Activated naive CD4-positive, alpha-beta T cell treated with anti-CD3 and anti-CD28 coated beads, Interleukin-2, amount 50 U/mL, for 72 hours (primary cell): ENCODE results near the gene AKNA. TPM values are rescaled to one million over a fixed set of nuclear protein-coding genes. Genes with fewer than 3 reads are reported as not detected.
A peak's percentile ranks its signal among the peaks of the same experiment; 100 is the strongest.

Experiments used
- ATAC-seq, 2 donors: fragments of 150-1000 bp; cut with Tn5 transposase; 2 replicates each; pipeline ENCODE4 v1.10.0; 2021; ENCODE audit warnings: mild to moderate bottlenecking in 2 of 2, moderate library complexity in 2 of 2
- DNase-seq, 2 donors: peaks; one replicate each; pipeline ENCODE4 v3.0.0; 2021 to 2022; ENCODE audit warnings: low spot score in 2 of 2
- H3K27ac Mint-ChIP-seq, 2 donors: one replicate each; pipeline ENCODE4 v1.8.0; 2022; ENCODE audit warnings: mild to moderate bottlenecking in 2 of 2, mixed read lengths in 2 of 2
- H3K36me3 Mint-ChIP-seq, 2 donors: one replicate each; pipeline ENCODE4 v1.8.0; 2022; ENCODE audit warnings: mixed read lengths in 2 of 2
- H3K9me3 Mint-ChIP-seq, 2 donors: one replicate each; pipeline ENCODE4 v1.8.0; 2022; ENCODE audit warnings: mixed read lengths in 2 of 2
- total RNA-seq, 2 donors: library from RNA; stranded (reverse); gene quantifications; one replicate each; pipeline ENCODE4 v1.2.3, GENCODE V29; 2022

AKNA gene
- total RNA-seq, 2 donors from 2014 or later = 165 to 174 TPM

- DNase-seq = peak in 1 of 2 donors; percentile 26
- H3K9me3 Mint-ChIP-seq = no peaks in the 10 kb centered on the region
- H3K27ac Mint-ChIP-seq = no peak overlapping the region
- peaks cover 0 to 6% of the 10 kb centered on the region in 2 donors for H3K36me3 Mint-ChIP-seq
- no peak for ATAC-seq
Measured at GRCh38 chr9:114316605-114317230, 71.1 kb downstream of the AKNA start.

GRCh38 chr9:114315723-114316363 lies 71.9 kb downstream of the AKNA start:
- no peak for DNase-seq
- Mint-ChIP-seq H3K9me3 (no peaks in the 10 kb centered on the region), H3K27ac (no peak overlapping the region), H3K36me3 (peaks cover 0 to 6% of the 10 kb centered on the region in 2 donors)
- ATAC-seq = no peak

GRCh38 chr9:114314881-114315722 lies 72.7 kb downstream of the AKNA start:
- no peak overlapping the region for H3K27ac Mint-ChIP-seq
- peak in 1 of 2 donors; percentile 28 for DNase-seq
- H3K36me3 Mint-ChIP-seq = peaks cover 0 to 6% of the 10 kb centered on the region in 2 donors
- no peak for ATAC-seq
- no peaks in the 10 kb centered on the region for H3K9me3 Mint-ChIP-seq

- no peak for DNase-seq
- Mint-ChIP-seq H3K27ac (no peak overlapping the region), H3K9me3 (no peaks in the 10 kb centered on the region), H3K36me3 (peaks cover 0 to 6% of the 10 kb centered on the region in 2 donors)
- ATAC-seq = no peak
Measured at GRCh38 chr9:114314256-114314867, 73.4 kb downstream of the AKNA start.

GRCh38 chr9:114313186-114313585 lies 74.6 kb downstream of the AKNA start:
- H3K27ac Mint-ChIP-seq = no peak overlapping the region
- no peak for ATAC-seq
- H3K9me3 Mint-ChIP-seq = no peaks in the 10 kb centered on the region
- no peak for DNase-seq
- peaks cover 0 to 6% of the 10 kb centered on the region in 2 donors for H3K36me3 Mint-ChIP-seq

GRCh38 chr9:114312513-114312875 lies 75.3 kb downstream of the AKNA start:
- no peak overlapping the region for H3K27ac Mint-ChIP-seq
- ATAC-seq (no peak), DNase-seq (peak in 1 of 2 donors; percentile 40)
- no peaks in the 10 kb centered on the region for H3K9me3 Mint-ChIP-seq
- H3K36me3 Mint-ChIP-seq = peaks cover 0 to 6% of the 10 kb centered on the region in 2 donors

- H3K27ac Mint-ChIP-seq = no peak overlapping the region
- H3K36me3 Mint-ChIP-seq = peaks cover 0 to 6% of the 10 kb centered on the region in 2 donors
Measured at GRCh38 chr9:114311571-114312512, 75.9 kb downstream of the AKNA start.

GRCh38 chr9:114310471-114311450 lies 77.0 kb downstream of the AKNA start:
- Mint-ChIP-seq H3K9me3 (no peaks in the 10 kb centered on the region), H3K27ac (no peak overlapping the region), H3K36me3 (peaks cover 0 to 6% of the 10 kb centered on the region in 2 donors)
- ATAC-seq = no peak
- DNase-seq = peak in 1 of 2 donors; percentile 26

More at GRCh38 chr9:114311571-114312512, 75.9 kb downstream of the AKNA start:
- DNase-seq (peak in 1 of 2 donors; percentile 21), ATAC-seq (no peak)
- no peaks in the 10 kb centered on the region for H3K9me3 Mint-ChIP-seq

GRCh38 chr9:114309096-114309495 lies 78.7 kb downstream of the AKNA start:
- H3K36me3 Mint-ChIP-seq = no peaks in the 10 kb centered on the region
- no peak overlapping the region for H3K27ac Mint-ChIP-seq
- ATAC-seq (no peak), DNase-seq (peak in 1 of 2 donors; percentile 38)
- no peaks in the 10 kb centered on the region for H3K9me3 Mint-ChIP-seq

- peak in 1 of 2 donors; percentile 50 for DNase-seq
- Mint-ChIP-seq H3K27ac (no peak overlapping the region), H3K9me3 (no peaks in the 10 kb centered on the region), H3K36me3 (no peaks in the 10 kb centered on the region)
- ATAC-seq = no peak
Measured at GRCh38 chr9:114308361-114308950, 79.3 kb downstream of the AKNA start.

- H3K36me3 Mint-ChIP-seq = no peaks in the 10 kb centered on the region
- DNase-seq (peak in 1 of 2 donors; percentile 14), ATAC-seq (no peak)
- H3K27ac Mint-ChIP-seq = peak overlapping the region in 1 of 2 donors; percentile 93
- H3K9me3 Mint-ChIP-seq = no peaks in the 10 kb centered on the region
Measured at GRCh38 chr9:114307899-114308267, 79.9 kb downstream of the AKNA start.

- peak in 1 of 2 donors; percentile 45 for DNase-seq
- ATAC-seq = no peak
- Mint-ChIP-seq H3K36me3 (no peaks in the 10 kb centered on the region), H3K9me3 (no peaks in the 10 kb centered on the region), H3K27ac (no peak overlapping the region)
Measured at GRCh38 chr9:114304416-114305188, 83.2 kb downstream of the AKNA start.

- H3K27ac Mint-ChIP-seq = no peak overlapping the region
- H3K36me3 Mint-ChIP-seq = no peaks in the 10 kb centered on the region
- no peaks in the 10 kb centered on the region for H3K9me3 Mint-ChIP-seq
- ATAC-seq = no peak
- DNase-seq = no peak
Measured at GRCh38 chr9:114303977-114304376, 83.8 kb downstream of the AKNA start.

GRCh38 chr9:114303571-114303970 lies 84.2 kb downstream of the AKNA start:
- no peak overlapping the region for H3K27ac Mint-ChIP-seq
- no peaks in the 10 kb centered on the region for H3K36me3 Mint-ChIP-seq
- ATAC-seq (no peak), DNase-seq (no peak)
- no peaks in the 10 kb centered on the region for H3K9me3 Mint-ChIP-seq
